ENCODE data around the gene GMPR2. TPM values are rescaled to one million over a fixed set of nuclear protein-coding genes. Genes with fewer than 3 reads are reported as not detected.

The GMPR2 gene
- total and polyA plus RNA-seq, 2 experiments from 2014 or later = 60.6 to 70.6 TPM

GRCh38 chr14:24195186-24196070 lies 37.3 kb upstream of the GMPR2 start, which contains the start of gene TM9SF1:
Gene TM9SF1 (minus strand): TSS chr14:24195441. CDS start chr14:24195019, 422 bp downstream.
- Histone ChIP-seq H2AFZ (peak within 1 kb of the TSS; percentile 90), H3F3A (replicated peaks; ENCODE audit: low read depth) (peaks cover 18% of the 10 kb centered on the region), H3K36me3 (ENCODE audit: insufficient read depth) (no peaks in the 10 kb centered on the region), H3K79me2 (replicated peaks; ENCODE audit: insufficient read depth) (0 out of 2 replicates have a peak, but pooled peaks cover 6% of the 10 kb centered on the region), H3K4me3 (peak within 1 kb of the TSS; percentile 95), H3K27me3 (ENCODE audit: insufficient read depth) (no peaks in the 10 kb centered on the region), H3K4me2 (peak within 1 kb of the TSS; percentile 90), H3K27ac (ENCODE audit: low read depth) (peak within 1 kb of the TSS; percentile 97), H4K20me1 (replicated peaks; ENCODE audit: insufficient read depth) (no peaks in the 10 kb centered on the region; the same call in 1 of the 2 replicates), H3K4me1 (ENCODE audit: insufficient read depth) (peaks cover 6% of the 10 kb centered on the region; the same call in 1 of the 2 replicates), H3K9me2 (ENCODE audit: insufficient read depth) (no peaks in the 10 kb centered on the region)
- TF ChIP-seq CREB1 (CRISPR knock-in tag; IDR thresholded peaks at IDR 0.05; ENCODE audit: low read depth) (peak; percentile 90), EZH2 (IDR thresholded peaks at IDR 0.05; ENCODE audit: low read depth, unreplicated experiment) (no peak), ZNF114 (CRISPR knock-in tag; IDR thresholded peaks at IDR 0.05) (no peak), REST (IDR thresholded peaks at IDR 0.05; ENCODE audit: unreplicated experiment) (no peak), STAT1 (IDR thresholded peaks at IDR 0.05; ENCODE audit: unreplicated experiment) (no peak), POLR2AphosphoS5 (IDR thresholded peaks at IDR 0.05; ENCODE audit: low read depth) (peak; percentile 75), ZNF462 (CRISPR knock-in tag; IDR thresholded peaks at IDR 0.05) (no peak), JUNB (IDR thresholded peaks at IDR 0.05; ENCODE audit: unreplicated experiment) (no peak), NANOG (IDR thresholded peaks at IDR 0.05; ENCODE audit: borderline replicate concordance) (no peak), ZNF331 (CRISPR knock-in tag; IDR thresholded peaks at IDR 0.05; ENCODE audit: low read depth) (no peak), CTCF (conservative IDR thresholded peaks at IDR 0.05; ENCODE audit: low read depth in 2 of 2) (no peak), EZH2phosphoT487 (IDR thresholded peaks at IDR 0.05; ENCODE audit: unreplicated experiment) (no peak), ETS1 (IDR thresholded peaks at IDR 0.05) (peak; percentile 82)
- peak; percentile 88 for DNase-seq (ENCODE audit: low spot score)
- Mint-ChIP-seq H3K36me3 (ENCODE audit: low read depth) (peaks cover 52% of the 10 kb centered on the region), H3K9me3 (peaks cover 12% of the 10 kb centered on the region), H3K27ac (peak within 1 kb of the TSS; percentile 81), H3K27me3 (ENCODE audit: insufficient read depth, low read depth, poor library complexity) (peaks cover 14% of the 10 kb centered on the region), H3K4me1 (peaks cover 24% of the 10 kb centered on the region), H3K4me3 (peak within 1 kb of the TSS; percentile 91)
- peak; percentile 90 for ATAC-seq
